Transverse colon (tissue), 4 donors: ENCODE results near the gene SLC35F3.

Experiments
- POLR2AphosphoS5 ChIP-seq, 3 donors: sonication (generic); formaldehyde crosslinking; IDR thresholded peaks; one replicate each; pipeline ENCODE4 v1.6.1; 2016; ENCODE audit warnings: antibody characterized with exemption in 3 of 3
- TF ChIP-seq, protein P1 (sequence below), 5 experiments: fragments of 200-600 bp in 3 of 5; fragments of 450-650 bp in 2 of 5; sonication (generic) in 3 of 5; IDR thresholded peaks; 1 replicate in 2 of 5; 2 replicates in 3 of 5; pipeline ENCODE4 v1.5.1; 2016 to 2017; ENCODE audit warnings: antibody characterized with exemption in 5 of 5, inconsistent platforms in 3 of 5, mild to moderate bottlenecking in 2 of 5, moderate library complexity in 1 of 5

DNA sequence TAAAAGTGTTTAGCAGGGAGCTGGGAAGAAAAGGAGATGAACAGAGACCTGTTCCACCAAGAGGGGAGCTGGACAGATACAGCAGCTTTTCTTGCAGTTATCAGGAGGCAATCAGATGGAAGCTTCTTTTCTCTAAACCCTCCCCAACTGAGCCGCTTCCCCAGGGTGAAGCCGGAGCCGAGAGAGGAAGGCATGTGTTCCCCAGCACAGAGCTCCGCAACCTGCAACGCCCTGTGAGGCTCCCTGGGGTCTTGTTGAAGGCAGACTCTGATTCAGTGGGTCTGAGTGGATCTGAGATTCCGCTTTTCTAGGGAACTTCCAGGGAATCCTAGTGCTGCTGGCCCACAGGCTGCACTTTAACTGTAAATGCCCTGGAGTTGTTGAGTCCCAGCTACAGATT is 329.7 kb downstream of the SLC35F3 start:
- TF ChIP-seq POLR2AphosphoS5 (IDR thresholded peaks at IDR 0.05), result no peak
- TF ChIP-seq, protein P1, sequence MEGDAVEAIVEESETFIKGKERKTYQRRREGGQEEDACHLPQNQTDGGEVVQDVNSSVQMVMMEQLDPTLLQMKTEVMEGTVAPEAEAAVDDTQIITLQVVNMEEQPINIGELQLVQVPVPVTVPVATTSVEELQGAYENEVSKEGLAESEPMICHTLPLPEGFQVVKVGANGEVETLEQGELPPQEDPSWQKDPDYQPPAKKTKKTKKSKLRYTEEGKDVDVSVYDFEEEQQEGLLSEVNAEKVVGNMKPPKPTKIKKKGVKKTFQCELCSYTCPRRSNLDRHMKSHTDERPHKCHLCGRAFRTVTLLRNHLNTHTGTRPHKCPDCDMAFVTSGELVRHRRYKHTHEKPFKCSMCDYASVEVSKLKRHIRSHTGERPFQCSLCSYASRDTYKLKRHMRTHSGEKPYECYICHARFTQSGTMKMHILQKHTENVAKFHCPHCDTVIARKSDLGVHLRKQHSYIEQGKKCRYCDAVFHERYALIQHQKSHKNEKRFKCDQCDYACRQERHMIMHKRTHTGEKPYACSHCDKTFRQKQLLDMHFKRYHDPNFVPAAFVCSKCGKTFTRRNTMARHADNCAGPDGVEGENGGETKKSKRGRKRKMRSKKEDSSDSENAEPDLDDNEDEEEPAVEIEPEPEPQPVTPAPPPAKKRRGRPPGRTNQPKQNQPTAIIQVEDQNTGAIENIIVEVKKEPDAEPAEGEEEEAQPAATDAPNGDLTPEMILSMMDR (IDR thresholded peaks at IDR 0.05), result no peak
